Upper lobe of left lung (tissue), 4 donors: Measurements from ENCODE around the gene ZNF107.

Experiments
- EP300 ChIP-seq, 4 donors: sonication (generic); formaldehyde crosslinking; IDR thresholded peaks; one replicate each; pipeline ENCODE4 v1.5.1; 2017; ENCODE audit warnings: antibody characterized with exemption in 4 of 4, control low read depth in 2 of 4
- POLR2A ChIP-seq, 4 donors: fragments of 450-650 bp; IDR thresholded peaks; one replicate each; pipeline ENCODE4 v1.5.1; 2016 to 2017; ENCODE audit warnings: antibody characterized with exemption in 4 of 4, mild to moderate bottlenecking in 2 of 4
- POLR2AphosphoS5 ChIP-seq, 2 donors: sonication (generic); formaldehyde crosslinking; IDR thresholded peaks; one replicate each; pipeline ENCODE4 v1.5.1; 2017; ENCODE audit warnings: antibody characterized with exemption in 2 of 2
- TF ChIP-seq, protein P1 (sequence below), 6 experiments: fragments of 450-650 bp in 4 of 6; fragments of 200-600 bp in 2 of 6; sonication (generic) in 2 of 6; IDR thresholded peaks; one replicate each; pipeline ENCODE4 v1.5.1; 2016 to 2019; ENCODE audit warnings: antibody characterized with exemption in 6 of 6

DNA sequence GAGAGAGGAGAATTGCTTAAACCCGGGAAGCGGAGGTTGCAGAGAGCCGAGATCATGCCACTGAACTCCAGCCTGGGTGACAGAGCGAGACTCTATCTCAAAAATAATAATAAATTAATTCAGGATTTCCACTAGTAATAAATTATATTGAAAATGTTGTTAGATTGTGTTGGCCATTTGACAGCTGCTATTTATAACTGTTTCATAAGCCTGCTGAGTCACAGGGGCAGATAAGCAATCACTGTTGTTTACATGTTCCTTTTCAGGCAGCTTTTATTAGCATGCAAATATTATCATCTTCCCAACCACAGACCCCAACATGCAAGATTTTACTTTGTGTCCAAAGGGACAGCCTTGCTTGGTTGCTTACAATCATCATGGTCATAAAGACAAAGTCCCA lies 78.7 kb downstream of the ZNF107 start:
- TF ChIP-seq, protein P1, sequence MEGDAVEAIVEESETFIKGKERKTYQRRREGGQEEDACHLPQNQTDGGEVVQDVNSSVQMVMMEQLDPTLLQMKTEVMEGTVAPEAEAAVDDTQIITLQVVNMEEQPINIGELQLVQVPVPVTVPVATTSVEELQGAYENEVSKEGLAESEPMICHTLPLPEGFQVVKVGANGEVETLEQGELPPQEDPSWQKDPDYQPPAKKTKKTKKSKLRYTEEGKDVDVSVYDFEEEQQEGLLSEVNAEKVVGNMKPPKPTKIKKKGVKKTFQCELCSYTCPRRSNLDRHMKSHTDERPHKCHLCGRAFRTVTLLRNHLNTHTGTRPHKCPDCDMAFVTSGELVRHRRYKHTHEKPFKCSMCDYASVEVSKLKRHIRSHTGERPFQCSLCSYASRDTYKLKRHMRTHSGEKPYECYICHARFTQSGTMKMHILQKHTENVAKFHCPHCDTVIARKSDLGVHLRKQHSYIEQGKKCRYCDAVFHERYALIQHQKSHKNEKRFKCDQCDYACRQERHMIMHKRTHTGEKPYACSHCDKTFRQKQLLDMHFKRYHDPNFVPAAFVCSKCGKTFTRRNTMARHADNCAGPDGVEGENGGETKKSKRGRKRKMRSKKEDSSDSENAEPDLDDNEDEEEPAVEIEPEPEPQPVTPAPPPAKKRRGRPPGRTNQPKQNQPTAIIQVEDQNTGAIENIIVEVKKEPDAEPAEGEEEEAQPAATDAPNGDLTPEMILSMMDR (IDR thresholded peaks at IDR 0.05), result no peak
- TF ChIP-seq EP300 (IDR thresholded peaks at IDR 0.05), result no peak
- no peak for TF ChIP-seq POLR2AphosphoS5 (IDR thresholded peaks at IDR 0.05)
- TF ChIP-seq POLR2A (IDR thresholded peaks at IDR 0.05), result no peak
